Measurements from ENCODE around the gene PPP1R16B.

The PPP1R16B gene

GRCh38 chr20:38805502-38805957 lies at the start of gene PPP1R16B:
Gene PPP1R16B (plus strand): TSS chr20:38805697. CDS start chr20:38835926, 30,229 bp downstream.
- FAIRE-seq (peak; percentile 92), DNase-seq (ENCODE audit: insufficient read length, low spot score) (peak; percentile 88)

DNA sequence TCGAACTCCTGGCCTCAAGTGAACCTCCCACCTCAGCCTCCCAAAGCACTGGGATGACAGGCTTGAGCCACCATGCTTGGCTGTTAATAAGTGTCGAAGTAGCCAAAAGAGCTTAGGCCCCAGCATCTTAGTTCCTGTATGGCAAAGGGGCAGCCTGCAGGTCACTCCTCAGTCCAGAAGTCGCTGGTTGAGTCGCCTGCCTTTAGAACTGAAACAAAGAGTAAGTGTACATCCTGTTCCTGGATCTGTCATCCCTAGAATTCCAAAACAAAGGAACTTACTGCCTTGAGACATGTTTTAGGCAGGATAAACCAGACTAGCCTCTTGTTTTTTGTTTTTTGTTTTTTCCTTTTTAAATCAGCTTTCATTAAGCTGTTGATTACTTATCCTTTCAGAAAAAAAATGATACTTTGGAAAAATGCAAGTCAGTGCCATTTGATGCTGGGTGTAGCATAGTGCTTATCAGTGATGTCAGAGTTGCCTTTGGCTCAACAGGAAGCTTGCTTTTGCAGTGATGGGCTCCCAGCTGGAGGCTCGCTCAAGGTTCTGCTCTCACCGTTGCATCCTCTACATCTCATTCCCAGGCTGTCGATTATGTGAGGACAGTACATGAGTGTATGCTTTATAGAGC lies 48.2 kb upstream of the PPP1R16B start:
- DNase-seq (ENCODE audit: insufficient read length, low spot score) (no peak), FAIRE-seq (peak; percentile 4)

- DNase-seq (ENCODE audit: insufficient read length, low spot score), result no peak
- FAIRE-seq, result no peak
Measured at GRCh38 chr20:38759106-38759505, 46.4 kb upstream of the PPP1R16B start.

DNA sequence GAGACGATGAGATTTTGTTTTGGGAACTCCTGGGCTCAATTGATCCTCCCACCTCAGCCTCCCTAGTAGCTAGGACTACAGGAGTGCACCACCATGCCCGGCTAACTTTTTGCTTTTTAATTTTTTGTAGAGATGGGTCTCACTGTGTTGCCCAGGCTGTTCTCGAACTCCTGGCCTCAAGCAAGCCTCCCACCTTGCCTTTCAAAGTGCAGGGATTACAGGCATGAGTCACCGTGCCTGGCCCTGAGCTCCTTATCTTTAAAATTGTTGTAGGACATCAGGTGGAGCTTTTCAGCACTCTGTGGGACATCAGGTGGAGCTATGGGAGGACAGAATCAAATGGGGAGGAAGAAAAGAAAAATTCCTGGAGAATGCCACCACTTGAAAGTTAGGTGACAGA lies 44.5 kb upstream of the PPP1R16B start:
- FAIRE-seq (no peak), DNase-seq (ENCODE audit: insufficient read length, low spot score) (no peak)

DNA sequence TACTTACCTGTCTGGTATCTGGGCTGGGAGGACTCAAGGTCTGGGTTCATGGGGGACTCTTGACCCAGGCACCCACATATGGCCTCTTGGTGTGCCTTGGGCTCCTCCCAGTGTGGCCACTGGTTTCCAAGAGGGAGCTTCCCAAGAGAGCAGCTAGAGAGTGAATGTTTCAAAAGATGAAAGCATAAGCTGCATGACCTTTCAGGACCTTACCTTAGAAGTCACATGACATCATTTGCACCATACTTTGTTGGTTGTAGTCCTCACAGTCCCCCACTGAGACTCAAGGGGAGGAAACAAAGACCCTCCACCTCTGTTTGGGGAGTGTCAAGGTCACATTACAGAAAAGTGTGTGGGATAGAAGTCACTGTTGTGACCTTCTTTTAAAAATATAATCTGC lies 43.3 kb upstream of the PPP1R16B start:
- FAIRE-seq (peak; percentile 60), DNase-seq (ENCODE audit: insufficient read length, low spot score) (no peak)

DNA sequence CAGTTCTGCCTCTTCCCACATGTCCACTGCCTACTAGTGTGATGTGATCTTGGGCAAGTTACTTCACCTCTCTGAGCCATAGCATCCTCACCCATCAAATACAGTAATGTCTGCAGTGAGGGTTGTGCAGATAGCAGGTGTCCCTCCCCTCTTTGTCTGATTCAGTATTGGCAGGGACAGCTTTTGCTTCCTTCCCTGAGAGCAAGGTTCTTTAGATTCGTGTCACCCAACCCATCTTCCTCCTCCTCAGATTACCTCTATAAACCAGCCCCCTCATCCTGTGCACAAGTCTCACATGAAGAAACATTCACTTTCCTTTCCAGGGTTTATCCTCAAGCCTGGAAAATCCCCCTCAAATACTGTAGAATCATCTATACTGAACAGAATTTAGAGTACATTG lies 41.9 kb upstream of the PPP1R16B start:
- peak; percentile 90 for FAIRE-seq
- no peak for DNase-seq (ENCODE audit: insufficient read length, low spot score)

GRCh38 chr20:38764567-38765318 lies 40.8 kb upstream of the PPP1R16B start:
- FAIRE-seq (peak; percentile 96), DNase-seq (ENCODE audit: insufficient read length, low spot score) (peak; percentile 73)

DNA sequence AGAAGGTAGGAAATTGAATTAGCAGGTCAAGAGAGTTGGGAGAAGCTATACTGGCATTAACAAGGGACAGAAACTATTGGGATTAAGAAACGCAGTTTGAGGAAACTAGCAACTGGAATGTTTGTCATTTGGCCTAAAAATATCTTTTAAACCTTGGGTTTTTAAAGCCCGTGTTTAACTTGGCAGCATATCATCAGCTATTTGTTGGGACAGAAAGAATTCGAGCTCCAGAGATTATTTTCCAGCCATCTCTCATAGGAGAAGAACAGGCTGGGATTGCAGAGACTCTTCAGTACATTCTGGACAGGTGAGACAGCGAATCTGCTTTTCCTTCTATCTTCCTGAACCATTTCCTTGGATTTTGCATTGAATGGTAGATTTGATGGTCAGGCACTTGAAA lies 39.4 kb upstream of the PPP1R16B start:
- peak; percentile 28 for FAIRE-seq

GRCh38 chr20:38769376-38770295 lies 35.9 kb upstream of the PPP1R16B start:
- FAIRE-seq (peak; percentile 23), DNase-seq (ENCODE audit: insufficient read length, low spot score) (no peak)

More for the DNA sequence above, 39.4 kb upstream of the PPP1R16B start:
- DNase-seq (ENCODE audit: insufficient read length, low spot score), result no peak

DNA sequence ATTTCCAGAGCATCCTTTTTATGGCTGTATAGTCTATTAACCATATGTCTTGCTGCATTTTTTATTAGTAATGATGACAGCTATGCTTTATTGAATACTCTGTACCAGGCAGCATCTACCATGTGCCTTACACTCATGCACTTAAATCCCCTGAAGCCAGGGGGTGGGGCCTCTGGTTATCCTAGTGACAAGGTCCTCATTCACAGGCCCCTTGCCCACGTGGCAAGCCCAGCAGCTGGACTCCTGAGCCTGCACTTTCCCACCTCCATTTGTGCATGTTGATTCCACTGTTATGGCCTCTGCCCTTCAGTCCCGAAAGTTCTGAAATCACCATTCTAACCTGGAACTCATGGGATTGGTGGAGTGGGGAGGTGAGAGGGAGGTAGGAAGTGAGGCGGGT lies 35.0 kb upstream of the PPP1R16B start:
- FAIRE-seq (no peak), DNase-seq (ENCODE audit: insufficient read length, low spot score) (no peak)

GRCh38 chr20:38770970-38771369 lies 34.5 kb upstream of the PPP1R16B start:
- no peak for FAIRE-seq
- no peak for DNase-seq (ENCODE audit: insufficient read length, low spot score)

- FAIRE-seq, result no peak
Measured at GRCh38 chr20:38771621-38772020, 33.9 kb upstream of the PPP1R16B start.

GRCh38 chr20:38774167-38774566 lies 31.3 kb upstream of the PPP1R16B start:
- no peak for FAIRE-seq
- no peak for DNase-seq (ENCODE audit: insufficient read length, low spot score)

More at GRCh38 chr20:38771621-38772020, 33.9 kb upstream of the PPP1R16B start:
- no peak for DNase-seq (ENCODE audit: insufficient read length, low spot score)

GRCh38 chr20:38776363-38776762 lies 29.1 kb upstream of the PPP1R16B start:
- FAIRE-seq, result peak; percentile 51
- no peak for DNase-seq (ENCODE audit: insufficient read length, low spot score)

- DNase-seq (ENCODE audit: insufficient read length, low spot score), result no peak
Measured at GRCh38 chr20:38779247-38780097, 26.0 kb upstream of the PPP1R16B start.

GRCh38 chr20:38782275-38782674 lies 23.2 kb upstream of the PPP1R16B start:
- FAIRE-seq (peak; percentile 65), DNase-seq (ENCODE audit: insufficient read length, low spot score) (no peak)

More at GRCh38 chr20:38779247-38780097, 26.0 kb upstream of the PPP1R16B start:
- FAIRE-seq, result no peak

GRCh38 chr20:38787870-38788269 lies 17.6 kb upstream of the PPP1R16B start:
- DNase-seq (ENCODE audit: insufficient read length, low spot score), result no peak
- FAIRE-seq, result no peak

- DNase-seq (ENCODE audit: insufficient read length, low spot score), result no peak
- FAIRE-seq, result peak; percentile 77
Measured at GRCh38 chr20:38789503-38790199, 15.8 kb upstream of the PPP1R16B start.
